ENCODE data around the gene PIK3R5. TPM values are rescaled to one million over a fixed set of nuclear protein-coding genes. Genes with fewer than 3 reads are reported as not detected.
A peak's percentile ranks its signal among the peaks of the same experiment; 100 is the strongest.

The PIK3R5 gene
- total and polyA plus RNA-seq, 2 donors from 2014 or later: 0.45 to 19.1 TPM

DNA sequence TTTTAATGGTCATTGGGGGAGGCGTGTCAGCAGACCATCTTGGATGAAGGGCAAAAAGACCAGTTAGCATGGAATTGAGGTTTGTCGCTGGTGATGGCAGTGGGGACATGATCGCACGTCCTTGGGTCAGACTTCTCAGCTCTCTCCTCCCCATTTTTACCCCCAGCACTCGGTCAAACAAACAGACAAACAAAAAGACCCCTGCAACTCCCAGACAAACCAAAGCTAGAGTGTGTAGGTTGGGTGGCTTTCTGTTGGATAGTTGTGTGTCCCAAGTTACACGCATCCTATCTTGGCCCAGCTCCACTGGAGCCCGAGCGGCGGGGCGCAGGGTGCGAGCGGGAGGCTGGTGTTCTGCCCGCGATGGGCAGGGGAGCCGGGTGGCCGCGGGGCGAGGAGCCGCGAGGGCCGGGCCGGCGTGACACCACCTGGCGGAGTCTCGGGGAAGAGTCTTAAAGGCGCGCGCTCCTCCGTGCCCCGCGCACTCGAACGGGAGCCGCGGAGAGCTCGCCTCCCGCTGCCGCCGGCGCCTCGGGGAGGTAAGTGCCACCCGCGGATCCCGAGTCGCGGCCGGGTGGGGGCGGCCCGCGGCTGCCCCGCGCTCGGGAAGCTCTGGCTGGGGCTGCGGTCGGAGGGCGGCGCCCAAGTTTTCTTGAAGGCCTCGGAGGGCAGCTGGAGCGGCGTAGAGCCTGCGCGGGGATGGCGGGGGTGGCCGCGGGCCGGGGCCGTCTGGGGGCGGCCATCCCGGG is 37.3 kb upstream of the PIK3R5 start:
- Histone ChIP-seq H3K9me3 (ENCODE audit: control insufficient read depth in 2 of 3, insufficient read depth in 1 of 3, low read length in 3 of 3) (peaks cover 0 to 2% (median 0%) of the 10 kb centered on the region in 3 donors), H3K9ac (ENCODE audit: low read length in 3 of 3) (no peak overlapping the region), H3K36me3 (ENCODE audit: control insufficient read depth in 2 of 3, insufficient read depth in 3 of 3, low read length in 3 of 3) (no peaks in the 10 kb centered on the region), H3K27ac (ENCODE audit: low read depth in 2 of 2, low read length in 2 of 2) (no peak overlapping the region), H3K4me1 (ENCODE audit: control insufficient read depth in 2 of 3, insufficient read depth in 2 of 3, low read depth in 1 of 3, low read length in 3 of 3) (peaks cover 0 to 4% (median 2%) of the 10 kb centered on the region in 3 donors), H3K4me3 (ENCODE audit: low read length in 3 of 3) (no peak overlapping the region), H3K27me3 (ENCODE audit: control insufficient read depth, insufficient read depth, low read length) (peaks cover 27% of the 10 kb centered on the region)
- FAIRE-seq: no peak
- intact Hi-C loops (cut with DNase I): no loop called here
- TF ChIP-seq, protein P1, sequence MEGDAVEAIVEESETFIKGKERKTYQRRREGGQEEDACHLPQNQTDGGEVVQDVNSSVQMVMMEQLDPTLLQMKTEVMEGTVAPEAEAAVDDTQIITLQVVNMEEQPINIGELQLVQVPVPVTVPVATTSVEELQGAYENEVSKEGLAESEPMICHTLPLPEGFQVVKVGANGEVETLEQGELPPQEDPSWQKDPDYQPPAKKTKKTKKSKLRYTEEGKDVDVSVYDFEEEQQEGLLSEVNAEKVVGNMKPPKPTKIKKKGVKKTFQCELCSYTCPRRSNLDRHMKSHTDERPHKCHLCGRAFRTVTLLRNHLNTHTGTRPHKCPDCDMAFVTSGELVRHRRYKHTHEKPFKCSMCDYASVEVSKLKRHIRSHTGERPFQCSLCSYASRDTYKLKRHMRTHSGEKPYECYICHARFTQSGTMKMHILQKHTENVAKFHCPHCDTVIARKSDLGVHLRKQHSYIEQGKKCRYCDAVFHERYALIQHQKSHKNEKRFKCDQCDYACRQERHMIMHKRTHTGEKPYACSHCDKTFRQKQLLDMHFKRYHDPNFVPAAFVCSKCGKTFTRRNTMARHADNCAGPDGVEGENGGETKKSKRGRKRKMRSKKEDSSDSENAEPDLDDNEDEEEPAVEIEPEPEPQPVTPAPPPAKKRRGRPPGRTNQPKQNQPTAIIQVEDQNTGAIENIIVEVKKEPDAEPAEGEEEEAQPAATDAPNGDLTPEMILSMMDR (IDR thresholded peaks at IDR 0.05; ENCODE audit: borderline replicate concordance, extremely low read depth, insufficient read depth): no peak
- peak in 3 of 5 donors; percentile 36 to 71 (median 58) for DNase-seq

DNA sequence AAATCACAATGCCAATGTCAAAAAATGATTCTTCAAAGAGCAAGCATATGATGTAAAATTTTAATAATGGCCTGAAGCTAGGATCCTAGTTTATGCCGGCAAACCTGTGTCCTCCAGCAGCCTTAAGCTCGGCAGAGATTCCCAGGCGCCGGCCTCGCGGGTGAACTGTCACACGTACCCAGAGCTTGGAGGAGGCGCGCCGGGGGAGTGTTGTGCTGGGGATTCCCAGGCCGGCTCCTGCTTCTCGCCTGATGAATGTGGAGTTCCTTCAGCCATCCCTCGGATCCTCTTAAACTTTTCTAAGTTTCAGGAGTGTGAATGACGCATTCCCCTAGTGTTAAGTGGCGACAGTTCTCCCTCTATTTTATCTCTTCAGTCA is 36.7 kb upstream of the PIK3R5 start:
- TF ChIP-seq, protein P1 (IDR thresholded peaks at IDR 0.05; ENCODE audit: borderline replicate concordance, extremely low read depth, insufficient read depth): no peak
- Histone ChIP-seq H3K9me3 (ENCODE audit: control insufficient read depth in 2 of 3, insufficient read depth in 1 of 3, low read length in 3 of 3) (peaks cover 0 to 2% (median 0%) of the 10 kb centered on the region in 3 donors), H3K9ac (ENCODE audit: low read length in 3 of 3) (no peak overlapping the region), H3K36me3 (ENCODE audit: control insufficient read depth in 2 of 3, insufficient read depth in 3 of 3, low read length in 3 of 3) (no peaks in the 10 kb centered on the region), H3K4me3 (ENCODE audit: low read length in 3 of 3) (no peak overlapping the region), H3K4me1 (ENCODE audit: control insufficient read depth in 2 of 3, insufficient read depth in 2 of 3, low read depth in 1 of 3, low read length in 3 of 3) (peaks cover 0 to 4% (median 2%) of the 10 kb centered on the region in 3 donors), H3K27me3 (ENCODE audit: control insufficient read depth, insufficient read depth, low read length) (peaks cover 27% of the 10 kb centered on the region), H3K27ac (ENCODE audit: low read depth in 2 of 2, low read length in 2 of 2) (no peak overlapping the region)
- DNase-seq (peak in 2 of 5 donors; percentile 30 to 62), FAIRE-seq (no peak)
- intact Hi-C loops (cut with DNase I): no loop called here

DNA sequence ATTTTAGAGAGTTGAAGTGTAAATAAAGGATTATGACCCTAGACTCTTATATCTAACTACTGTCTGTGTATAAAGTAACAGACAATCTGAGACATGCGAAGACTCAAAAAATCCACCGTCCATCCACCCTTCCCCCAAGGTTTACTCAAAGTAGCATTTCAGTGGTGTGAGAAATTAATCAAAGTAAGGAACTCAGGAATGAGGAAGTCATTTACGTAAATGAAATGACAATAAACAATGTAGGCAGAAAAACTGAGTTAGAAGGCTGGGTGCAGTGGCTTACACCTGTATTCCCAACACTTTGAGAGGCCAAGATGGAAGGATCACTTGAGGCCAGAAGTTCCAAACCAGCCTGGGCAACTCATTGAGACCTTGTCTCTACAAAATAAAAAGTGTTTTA is 36.1 kb upstream of the PIK3R5 start:
- no peak overlapping the region for H3K9ac ChIP-seq (ENCODE audit: low read length in 3 of 3)
- intact Hi-C loops (cut with DNase I): no loop called here
- FAIRE-seq (no peak), DNase-seq (no peak)
- TF ChIP-seq, protein P1 (IDR thresholded peaks at IDR 0.05; ENCODE audit: borderline replicate concordance, extremely low read depth, insufficient read depth): no peak
- no peaks in the 10 kb centered on the region for H3K36me3 ChIP-seq (ENCODE audit: control insufficient read depth in 2 of 3, insufficient read depth in 3 of 3, low read length in 3 of 3)
- no peak overlapping the region for H3K27ac ChIP-seq (ENCODE audit: low read depth in 2 of 2, low read length in 2 of 2)
- H3K4me3 ChIP-seq (ENCODE audit: low read length in 3 of 3): no peak overlapping the region
- peaks cover 26% of the 10 kb centered on the region for H3K27me3 ChIP-seq (ENCODE audit: control insufficient read depth, insufficient read depth, low read length)
- H3K9me3 ChIP-seq (ENCODE audit: control insufficient read depth in 2 of 3, insufficient read depth in 1 of 3, low read length in 3 of 3): peaks cover 0 to 2% (median 0%) of the 10 kb centered on the region in 3 donors
- H3K4me1 ChIP-seq (ENCODE audit: control insufficient read depth in 2 of 3, insufficient read depth in 2 of 3, low read depth in 1 of 3, low read length in 3 of 3): peaks cover 0 to 4% (median 2%) of the 10 kb centered on the region in 3 donors
